Skeletal muscle cell (primary cell): ENCODE results near the gene PCAT7.
A peak's percentile ranks its signal among the peaks of the same experiment; 100 is the strongest.
"Not testable (repeated sequence)": the region's sequence is repeated elsewhere in the genome, so short reads cannot be mapped to it uniquely, and the experiment has no call there.

Experiments used
- DNase-seq: peaks from one replicate; pipeline ENCODE4 v3.0.0-alpha.2; 2010; ENCODE audit warnings: low read depth
- H3K4me3 ChIP-seq: 2 replicates; pipeline ENCODE4 v1.5.1; 2011; ENCODE audit warnings: low read depth, mild to moderate bottlenecking, control low read depth, low read length, moderate library complexity

Gene PCAT7

DNA sequence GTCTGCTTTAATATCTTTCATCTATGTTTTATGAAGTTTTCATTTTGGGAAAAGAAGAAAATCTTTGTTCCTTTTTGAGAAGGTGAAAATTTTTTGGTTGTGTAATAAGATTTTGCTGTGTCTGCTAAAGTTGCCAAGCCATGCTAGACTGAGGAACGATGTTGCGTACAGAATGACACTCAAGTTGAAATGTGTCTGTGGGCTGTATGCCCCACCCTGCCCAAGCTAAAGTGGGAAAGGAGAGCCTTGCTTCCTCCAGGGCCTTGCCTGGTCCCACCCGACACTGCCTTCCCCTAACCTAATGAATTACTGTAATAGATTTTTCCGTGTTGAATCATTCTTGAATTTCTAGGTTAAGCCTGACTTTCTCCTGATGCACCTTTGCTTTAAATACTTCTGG is 2.5 kb downstream of the PCAT7 start:
- H3K4me3 ChIP-seq = no peak overlapping the region
- DNase-seq = no peak

GRCh38 chr9:94560237-94560636 is 5.4 kb downstream of the PCAT7 start:
- H3K4me3 ChIP-seq = no peak overlapping the region
- DNase-seq = no peak

GRCh38 chr9:94563548-94563947 is 8.7 kb downstream of the PCAT7 start:
- DNase-seq = no peak

DNA sequence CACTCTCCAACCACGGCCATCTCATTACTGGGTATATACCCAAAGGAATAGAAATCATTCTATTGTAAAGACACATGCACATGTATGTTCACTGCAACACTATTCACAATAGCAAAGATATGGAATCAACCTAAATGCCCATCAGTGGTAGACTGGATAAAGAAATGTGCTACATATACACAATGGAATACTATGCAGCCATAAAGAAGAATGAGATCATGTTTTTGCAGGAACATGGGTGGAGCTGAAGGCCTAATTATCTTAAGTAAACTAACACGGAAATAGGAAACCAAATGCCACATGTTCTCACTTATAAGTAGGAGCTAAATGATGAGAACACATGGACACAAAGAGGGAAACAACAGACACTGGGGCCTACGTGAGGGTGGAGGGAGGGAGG is 9.4 kb downstream of the PCAT7 start:
- not testable (repeated sequence) for H3K4me3 ChIP-seq, DNase-seq

More at GRCh38 chr9:94563548-94563947, 8.7 kb downstream of the PCAT7 start:
- H3K4me3 ChIP-seq = no peak overlapping the region

DNA sequence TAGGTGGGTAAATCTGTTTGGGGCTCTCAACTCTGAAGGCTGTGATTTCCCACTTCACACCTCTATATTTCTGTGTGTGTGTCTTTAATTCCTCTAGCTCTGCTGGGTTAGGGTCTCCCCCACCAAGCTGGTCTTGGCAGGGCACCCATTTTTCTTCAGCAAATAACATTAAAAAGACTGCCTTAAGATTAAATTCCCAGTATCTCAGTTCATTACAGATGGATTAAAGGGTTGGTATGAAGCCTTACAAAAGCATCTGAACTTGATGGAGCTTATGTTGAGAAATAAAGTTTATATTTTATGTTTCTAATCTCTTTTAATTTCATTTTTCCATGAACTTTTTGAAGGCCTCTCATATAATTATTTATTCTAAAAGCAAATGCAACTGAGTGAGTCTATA is 11.7 kb downstream of the PCAT7 start:
- no peak overlapping the region for H3K4me3 ChIP-seq
- DNase-seq = no peak

DNA sequence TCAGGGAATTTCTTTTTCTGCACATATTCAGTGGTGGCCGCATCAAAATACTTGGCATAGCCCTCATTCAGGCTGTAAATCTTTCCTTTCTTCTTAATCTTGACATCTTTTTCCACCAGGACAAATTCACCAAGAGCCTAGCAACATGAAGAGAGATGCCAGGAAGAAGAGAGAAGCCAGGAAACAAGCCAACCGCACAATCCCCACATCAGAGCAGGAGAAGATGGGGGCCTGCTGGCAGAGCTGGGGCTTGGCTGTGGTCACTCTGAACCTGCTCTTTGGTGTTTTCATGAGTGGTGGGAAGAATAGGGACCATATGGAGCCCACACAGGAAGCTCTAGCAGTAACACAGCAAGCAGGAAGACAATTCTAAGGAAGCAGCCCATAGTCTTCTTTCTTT is 12.4 kb downstream of the PCAT7 start:
- H3K4me3 ChIP-seq = no peak overlapping the region

DNA sequence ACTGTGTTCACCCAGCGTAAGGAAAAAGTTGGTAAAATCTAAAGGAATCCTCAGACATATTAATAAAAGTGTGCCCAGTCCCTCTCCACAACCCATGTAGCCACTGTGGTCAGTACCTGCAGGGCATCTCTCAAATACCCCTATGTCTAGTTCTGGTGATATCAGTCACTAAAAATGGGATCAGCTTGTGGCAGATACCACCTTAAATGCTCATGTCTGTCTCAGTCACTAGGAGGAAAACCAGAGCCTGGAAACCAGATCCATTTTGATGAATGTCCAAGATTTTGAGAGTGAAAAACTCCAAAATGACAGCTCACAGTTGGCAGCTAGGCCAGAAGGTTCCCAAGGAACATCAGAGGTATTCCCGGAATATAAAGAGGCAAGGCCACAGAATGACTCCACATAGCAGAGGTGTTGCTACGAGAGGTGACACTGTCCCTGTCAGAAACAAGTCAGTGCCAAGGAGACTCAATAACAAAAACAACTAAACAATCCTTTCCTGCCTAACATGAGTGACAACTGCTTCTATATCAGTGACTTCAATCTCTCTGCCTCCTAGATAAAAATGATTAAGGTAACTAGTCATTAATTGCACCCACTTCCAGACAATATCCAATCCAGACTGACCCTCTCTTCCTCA is 13.5 kb downstream of the PCAT7 start:
- no peak overlapping the region for H3K4me3 ChIP-seq
- no peak for DNase-seq

More for the DNA sequence above, 12.4 kb downstream of the PCAT7 start:
- no peak for DNase-seq

GRCh38 chr9:94568972-94569712 is 14.3 kb downstream of the PCAT7 start:
- DNase-seq = no peak
- H3K4me3 ChIP-seq = no peak overlapping the region

- no peak for DNase-seq
Measured at GRCh38 chr9:94576131-94576530, 21.2 kb downstream of the PCAT7 start.

GRCh38 chr9:94577036-94577435 is 22.2 kb downstream of the PCAT7 start:
- no peak for DNase-seq
- H3K4me3 ChIP-seq = no peak overlapping the region

More at GRCh38 chr9:94576131-94576530, 21.2 kb downstream of the PCAT7 start:
- no peak overlapping the region for H3K4me3 ChIP-seq

DNA sequence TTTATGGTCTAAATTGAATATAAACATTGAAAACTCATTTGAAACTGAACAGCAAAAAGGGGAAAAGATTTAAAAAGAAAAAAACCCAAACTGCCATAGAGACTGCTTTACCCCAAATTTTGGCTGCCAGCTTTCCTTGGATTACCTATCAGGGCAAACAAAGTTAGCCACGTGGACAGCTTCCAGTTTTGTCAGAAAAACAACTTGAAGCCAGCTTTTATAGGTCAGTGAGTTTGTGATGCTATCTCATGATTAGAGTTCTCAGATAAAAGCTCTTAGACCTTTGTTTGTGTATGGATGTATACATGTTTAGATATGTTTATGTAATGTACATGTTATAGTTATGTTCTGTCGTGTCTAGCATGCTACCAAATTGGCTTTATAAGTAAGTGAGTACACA is 22.7 kb downstream of the PCAT7 start:
- H3K4me3 ChIP-seq = no peak overlapping the region
- DNase-seq = no peak

DNA sequence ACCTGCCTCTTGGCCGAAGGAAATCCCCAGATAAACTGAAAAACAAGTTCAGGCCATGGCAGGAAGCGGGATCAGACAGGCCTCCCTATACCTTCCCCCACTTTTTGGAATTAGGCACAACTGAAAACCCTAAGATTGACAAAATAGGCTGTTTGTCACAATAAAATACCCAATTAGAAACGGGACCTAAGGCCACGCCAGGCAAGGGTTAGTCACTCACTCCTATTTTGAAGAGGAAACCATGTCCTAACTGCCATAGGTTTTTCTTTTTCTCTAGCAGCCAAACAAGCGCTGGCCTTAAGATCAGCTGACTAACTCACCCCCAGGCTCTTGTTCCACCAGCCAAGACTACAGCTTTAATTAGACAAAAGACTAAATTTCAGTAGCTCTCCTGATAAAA is 26.8 kb downstream of the PCAT7 start:
- DNase-seq = no peak
- H3K4me3 ChIP-seq = no peak overlapping the region

DNA sequence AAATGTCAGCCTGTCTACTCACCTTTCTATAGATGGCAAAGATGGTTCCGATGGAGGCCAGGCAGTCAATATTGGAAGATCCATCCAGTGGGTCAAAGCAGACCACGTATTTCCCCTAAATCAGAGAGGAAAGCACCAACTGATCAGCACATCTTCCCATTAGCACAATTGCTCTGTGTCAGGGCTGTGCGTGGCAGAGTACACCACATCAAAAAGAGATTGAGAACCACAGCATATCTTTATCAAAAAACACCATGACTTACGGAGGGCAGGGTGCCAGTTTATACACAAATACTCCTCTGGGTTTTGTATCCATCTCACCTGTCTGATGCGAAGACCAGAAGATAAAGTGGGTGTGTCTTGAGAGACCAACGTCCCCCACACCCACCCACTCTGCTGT is 29.7 kb downstream of the PCAT7 start:
- DNase-seq = no peak

GRCh38 chr9:94586316-94586715 is 31.4 kb downstream of the PCAT7 start:
- no peak overlapping the region for H3K4me3 ChIP-seq
- DNase-seq = no peak

More for the DNA sequence above, 29.7 kb downstream of the PCAT7 start:
- H3K4me3 ChIP-seq = no peak overlapping the region

DNA sequence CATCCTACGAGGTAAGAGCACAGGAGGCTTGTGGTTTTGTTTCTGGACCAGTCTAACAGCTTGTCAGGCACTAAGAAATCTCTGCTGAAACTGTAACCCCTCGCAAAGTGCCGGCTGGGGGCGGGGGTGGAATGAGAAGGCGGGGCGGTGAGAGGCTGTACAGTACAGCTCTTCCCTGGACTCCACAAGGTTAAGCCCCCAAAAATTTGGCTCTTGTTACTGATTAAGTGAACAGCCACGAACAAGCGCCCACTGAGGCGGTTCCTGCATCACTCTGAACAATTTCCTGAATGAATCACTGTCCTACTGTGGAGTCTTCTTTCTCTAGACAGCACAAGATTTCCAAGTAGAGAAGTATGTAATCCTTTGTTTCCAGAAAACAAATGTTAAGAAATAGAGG is 31.9 kb downstream of the PCAT7 start:
- DNase-seq = peak; percentile 7
- H3K4me3 ChIP-seq = no peak overlapping the region

- no peak overlapping the region for H3K4me3 ChIP-seq
- DNase-seq = no peak
Measured at GRCh38 chr9:94588681-94589080, 33.8 kb downstream of the PCAT7 start.

GRCh38 chr9:94591046-94591545 is 36.2 kb downstream of the PCAT7 start:
- not testable (repeated sequence) for H3K4me3 ChIP-seq, DNase-seq

DNA sequence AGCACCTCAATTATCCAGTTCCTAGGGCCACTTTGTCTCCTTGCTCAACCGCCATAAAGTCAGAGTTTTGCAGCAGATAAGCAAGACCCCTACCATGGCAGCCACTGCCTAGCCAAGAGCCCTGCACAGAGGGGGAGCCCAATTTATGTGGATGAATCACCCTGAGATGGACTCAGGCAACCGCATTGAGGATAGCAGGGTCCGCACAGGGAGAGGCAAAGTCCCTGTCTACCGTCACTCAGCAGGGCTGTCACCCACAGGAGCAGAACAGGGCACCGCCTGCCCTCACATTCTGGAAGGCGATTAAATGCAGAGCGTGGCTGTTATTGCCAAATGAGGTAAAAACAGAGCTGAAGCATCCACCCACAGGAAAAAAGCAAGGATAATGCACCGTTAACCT is 37.0 kb downstream of the PCAT7 start:
- H3K4me3 ChIP-seq = no peak overlapping the region
- DNase-seq = no peak

DNA sequence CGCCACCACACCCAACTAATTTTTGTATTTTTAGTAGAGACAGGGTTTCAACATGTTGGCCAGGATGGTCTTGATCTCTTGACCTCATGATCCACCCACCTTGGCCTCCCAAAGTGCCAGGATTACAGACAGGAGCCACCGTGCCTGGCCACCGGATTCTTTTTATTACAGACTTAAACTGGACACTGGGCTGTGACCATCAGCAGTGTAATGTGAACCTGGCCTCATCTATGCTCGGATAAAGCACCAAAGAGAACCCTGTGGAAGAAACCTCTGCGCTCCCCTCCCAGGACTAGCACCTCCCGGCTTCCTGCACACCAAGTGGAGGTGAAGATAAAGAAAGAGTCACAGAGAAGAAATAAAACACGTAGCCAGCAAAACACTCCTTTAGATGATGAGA is 37.8 kb downstream of the PCAT7 start:
- H3K4me3 ChIP-seq = not testable (repeated sequence)

DNA sequence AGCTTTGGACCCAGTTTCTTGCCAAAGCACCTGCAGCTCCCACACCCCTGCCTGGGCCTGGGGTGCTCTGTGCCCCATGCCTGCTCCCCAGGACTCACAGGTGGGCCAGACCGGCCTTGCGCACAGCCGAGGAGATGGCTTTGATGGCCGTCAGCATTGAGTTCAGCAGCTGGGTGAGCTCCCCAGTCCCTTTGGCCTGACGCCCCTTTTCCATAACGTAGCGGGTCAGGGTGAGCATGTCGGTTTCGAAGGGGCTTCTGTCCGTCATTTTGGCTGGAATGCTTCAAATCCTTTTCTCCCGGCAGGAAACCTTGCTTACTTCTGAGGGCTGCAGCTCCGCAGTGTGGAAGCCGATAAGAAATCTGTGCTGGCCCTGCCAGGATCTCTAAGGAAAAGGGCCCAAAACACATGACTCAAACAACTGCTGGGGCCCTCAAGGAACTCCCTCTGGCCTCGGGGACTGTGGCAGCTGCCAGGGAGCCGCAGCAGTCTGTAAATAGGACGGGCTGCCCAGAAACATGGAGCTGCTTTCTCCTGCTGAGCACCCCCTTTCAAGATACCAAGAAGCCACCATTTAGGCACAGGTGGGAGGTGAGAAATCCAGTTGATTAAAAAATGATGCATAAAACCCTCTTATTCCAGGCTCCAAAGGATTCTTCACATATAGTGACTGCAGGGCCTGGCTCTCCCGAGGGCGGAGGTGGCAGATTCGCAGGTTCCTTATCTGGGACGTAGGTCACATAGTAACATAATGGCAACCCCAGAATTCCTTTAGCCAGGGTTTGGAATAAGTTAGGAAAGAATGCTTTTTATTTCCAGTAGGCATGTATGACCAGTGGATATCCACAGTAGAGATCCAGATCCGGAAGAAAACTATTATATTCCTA is 38.8 kb downstream of the PCAT7 start, which contains the start of gene FBP2:
TSS of gene FBP2 (minus strand) at position 366 of the 887 bp plus-strand sequence. CDS start at position 268, 98 bp downstream.
- DNase-seq = no peak
- H3K4me3 ChIP-seq = no peak within 1 kb of the TSS

More for the DNA sequence above, 37.8 kb downstream of the PCAT7 start:
- DNase-seq = not testable (repeated sequence)
